Endodermal cell (in vitro differentiated cells): Measurements from ENCODE around the gene RFTN1. TPM values are rescaled to one million over a fixed set of nuclear protein-coding genes. Genes with fewer than 3 reads are reported as not detected.
"Not testable (repeated sequence)": the region's sequence is repeated elsewhere in the genome, so short reads cannot be mapped to it uniquely, and the experiment has no call there.

ENCODE experiments used
- DNase-seq: peaks from one replicate; pipeline ENCODE4 v3.0.0-alpha.2; 2017
- H3K27ac ChIP-seq: 2 replicates; pipeline ENCODE4 v1.5.1; 2013; ENCODE audit warnings: mild to moderate bottlenecking, low read depth, low read length, moderate library complexity
- H3K27me3 ChIP-seq: 2 replicates; pipeline ENCODE4 v1.6.1; 2013; ENCODE audit warnings: mild to moderate bottlenecking, low read length, moderate library complexity; ENCODE audit not compliant: insufficient read depth, control insufficient read depth, poor library complexity, severe bottlenecking
- H3K36me3 ChIP-seq: 2 replicates; pipeline ENCODE4 v1.7.0; 2013; ENCODE audit warnings: mild to moderate bottlenecking, low read length, moderate library complexity; ENCODE audit not compliant: control insufficient read depth, insufficient read depth
- H3K4me1 ChIP-seq: one replicate; pipeline ENCODE4 v1.7.0; 2013; ENCODE audit warnings: low read length; ENCODE audit not compliant: control insufficient read depth, insufficient read depth
- H3K4me3 ChIP-seq: 2 replicates; pipeline ENCODE4 v1.5.1; 2013; ENCODE audit warnings: mild to moderate bottlenecking, low read length, moderate library complexity
- H3K9ac ChIP-seq: 2 replicates; pipeline ENCODE4 v1.6.1; 2013; ENCODE audit warnings: mild to moderate bottlenecking, low read length, moderate library complexity; ENCODE audit not compliant: poor library complexity, severe bottlenecking; ENCODE audit errors: extremely low read depth
- H3K9me3 ChIP-seq: 2 replicates; pipeline ENCODE4 v1.6.1; 2013; ENCODE audit warnings: mild to moderate bottlenecking, low read length, moderate library complexity; ENCODE audit not compliant: control insufficient read depth
- H3K27ac Mint-ChIP-seq: 2 replicates; pipeline ENCODE4 v1.8.0; 2020; ENCODE audit warnings: mixed read lengths
- H3K27me3 Mint-ChIP-seq: 2 replicates; pipeline ENCODE4 v1.8.0; 2021; ENCODE audit warnings: mild to moderate bottlenecking, mixed read lengths; ENCODE audit not compliant: insufficient read depth
- H3K36me3 Mint-ChIP-seq: 2 replicates; pipeline ENCODE4 v1.8.0; 2020; ENCODE audit warnings: low read depth, mixed read lengths
- H3K4me1 Mint-ChIP-seq: 2 replicates; pipeline ENCODE4 v1.8.0; 2020; ENCODE audit warnings: mixed read lengths
- H3K4me3 Mint-ChIP-seq: 2 replicates; pipeline ENCODE4 v1.8.0; 2020; ENCODE audit warnings: mild to moderate bottlenecking, moderate library complexity, mixed read lengths
- H3K9me3 Mint-ChIP-seq: 2 replicates; pipeline ENCODE4 v1.8.0; 2020; ENCODE audit warnings: mild to moderate bottlenecking, mixed read lengths
- CTCF ChIP-seq: fragments of 200-600 bp; sonication (generic); conservative IDR thresholded peaks from 2 replicates; pipeline ENCODE4 v1.5.0; 2021; ENCODE audit warnings: antibody characterized with exemption, mild to moderate bottlenecking
- WGBS, 2 experiments: methylation state at CpG; one replicate each; pipeline versions ENCODE4 v1.1.5 to v1.1.7; 2013; ENCODE audit warnings: missing lambda C conversion rate in 2 of 2, mixed read lengths in 1 of 2; ENCODE audit not compliant: insufficient coverage in 1 of 2, insufficient read length in 1 of 2; 5-methylcytosine and 5-hydroxymethylcytosine counted together
- total RNA-seq, 2 donors: library from RNA; stranded (reverse); fragmentation: NEBNext Ultra II Directional in 1 of 2; extraction: Animal tissue kit (Norgen Biotek cat#: 25700) in 1 of 2; gene quantifications; 2 replicates in 1 of 2; 3 replicates in 1 of 2; pipeline ENCODE4 v1.2.1, GENCODE V29; 2021

RFTN1 gene
- total RNA-seq, 2 donors from 2014 or later = 0.80 to 1.1 TPM

- no peak overlapping the region for H3K27ac ChIP-seq
- WGBS, 2 experiments = 91 to 100% methylated on average over 4 of the region's 5 CpGs
- Mint-ChIP-seq H3K9me3 (peaks cover 7% of the 10 kb centered on the region), H3K27me3 (peaks cover 24% of the 10 kb centered on the region), H3K27ac (no peak overlapping the region), H3K4me3 (no peak overlapping the region), H3K36me3 (no peaks in the 10 kb centered on the region), H3K4me1 (no peaks in the 10 kb centered on the region)
- H3K4me1 ChIP-seq = no peaks in the 10 kb centered on the region
- no peak overlapping the region for H3K9ac ChIP-seq
- H3K27me3 ChIP-seq = no peaks in the 10 kb centered on the region
- no peaks in the 10 kb centered on the region for H3K9me3 ChIP-seq
- H3K4me3 ChIP-seq = no peak overlapping the region
- TF ChIP-seq CTCF = no peak
- no peaks in the 10 kb centered on the region for H3K36me3 ChIP-seq
- DNase-seq = no peak
These were observed 19.4 kb downstream of the RFTN1 start for GRCh38 chr3:16494094-16494493.

GRCh38 chr3:16490062-16490619 is 23.4 kb downstream of the RFTN1 start:
- H3K4me1 ChIP-seq = no peaks in the 10 kb centered on the region
- H3K9ac ChIP-seq = no peak overlapping the region
- Mint-ChIP-seq H3K4me1 (no peaks in the 10 kb centered on the region), H3K36me3 (no peaks in the 10 kb centered on the region), H3K9me3 (peaks cover 7% of the 10 kb centered on the region), H3K27ac (no peak overlapping the region), H3K4me3 (no peak overlapping the region), H3K27me3 (peaks cover 54% of the 10 kb centered on the region)
- TF ChIP-seq CTCF = no peak
- no peak overlapping the region for H3K4me3 ChIP-seq
- 88 to 90% methylated on average over 3 to 4 of the region's 4 CpGs for WGBS, 2 experiments
- no peaks in the 10 kb centered on the region for H3K36me3 ChIP-seq
- H3K27ac ChIP-seq = no peak overlapping the region
- no peak for DNase-seq
- peaks cover 22% of the 10 kb centered on the region for H3K27me3 ChIP-seq
- no peaks in the 10 kb centered on the region for H3K9me3 ChIP-seq

GRCh38 chr3:16489326-16490061 is 24.0 kb downstream of the RFTN1 start:
- 87 to 100% methylated on average over 6 to 8 of the region's 8 CpGs for WGBS, 2 experiments
- DNase-seq, H3K27ac Mint-ChIP-seq, H3K9me3 Mint-ChIP-seq, H3K36me3 ChIP-seq, H3K36me3 Mint-ChIP-seq, H3K27ac ChIP-seq, H3K4me1 ChIP-seq, H3K9me3 ChIP-seq, H3K4me3 Mint-ChIP-seq, H3K4me3 ChIP-seq, H3K4me1 Mint-ChIP-seq, H3K9ac ChIP-seq: not testable (repeated sequence)
- peaks cover 29% of the 10 kb centered on the region for H3K27me3 ChIP-seq
- H3K27me3 Mint-ChIP-seq = peaks cover 60% of the 10 kb centered on the region
